Body of pancreas (tissue), 4 donors: ENCODE data around the gene WDFY4. TPM values are rescaled to one million over a fixed set of nuclear protein-coding genes. Genes with fewer than 3 reads are reported as not detected.

Experiments
- ATAC-seq: fragments of 150-250 bp; one replicate; pipeline ENCODE4 v1.9.1; 2016
- DNase-seq, 4 donors: peaks; one replicate each; pipeline ENCODE4 v3.0.0-alpha.2; 2019
- H3K27ac ChIP-seq, 4 donors: fragments of 200-600 bp; sonication (generic); 1 replicate in 3 of 4; 2 replicates in 1 of 4; pipeline versions ENCODE4 v1.5.1 to v1.6.1; 2016 to 2019; ENCODE audit warnings: mild to moderate bottlenecking in 1 of 4, mixed read lengths in 1 of 4, moderate library complexity in 1 of 4
- H3K27me3 ChIP-seq, 2 donors: fragments of 200-600 bp; sonication (generic); one replicate each; pipeline ENCODE4 v1.6.0; 2016; ENCODE audit warnings: mild to moderate bottlenecking in 1 of 2
- H3K36me3 ChIP-seq, 2 donors: fragments of 200-600 bp; sonication (generic); replicated peaks in 1 of 2; 2 replicates each; pipeline ENCODE4 v1.5.1; 2016; ENCODE audit warnings: low read depth in 2 of 2; ENCODE audit not compliant: insufficient read depth in 1 of 2
- H3K4me1 ChIP-seq: fragments of 200-600 bp; sonication (generic); one replicate; pipeline ENCODE4 v1.6.0; 2016
- H3K4me3 ChIP-seq, 2 donors: fragments of 200-600 bp; sonication (generic); 1 replicate in 1 of 2; 2 replicates in 1 of 2; pipeline ENCODE4 v1.5.1; 2016 to 2019
- H3K9me3 ChIP-seq, 3 donors: fragments of 200-600 bp; sonication (generic); 1 replicate in 2 of 3; 2 replicates in 1 of 3; pipeline ENCODE4 v1.5.1; 2016
- CTCF ChIP-seq, 7 experiments: fragments of 450-650 bp in 4 of 7; fragments of 200-600 bp in 3 of 7; sonication (generic) in 3 of 7; IDR thresholded peaks; one replicate each; pipeline ENCODE4 v1.5.1; 2016 to 2019; ENCODE audit warnings: antibody characterized with exemption in 7 of 7
- POLR2A ChIP-seq, 3 donors: fragments of 450-650 bp; IDR thresholded peaks; one replicate each; pipeline ENCODE4 v1.6.1; 2016; ENCODE audit warnings: antibody characterized with exemption in 3 of 3, mild to moderate bottlenecking in 2 of 3
- WGBS, 2 donors: methylation state at CpG; one replicate each; pipeline ENCODE4 v1.1.5; 2017; 5-methylcytosine and 5-hydroxymethylcytosine counted together
- intact Hi-C: fragments of 100-400 bp; cut with DNase I; formaldehyde crosslinking; loops from one replicate; pipeline ENCODE4 v1.15.1; 2023
- total RNA-seq, 2 donors: library from RNA; depleted of rRNA; stranded (reverse); fragments of >200 nt; gene quantifications; one replicate each; pipeline ENCODE4 v1.1.0, GENCODE V29; 2016

WDFY4 gene
- total RNA-seq, 2 donors from 2014 or later = 0.66 to 2.3 TPM

DNA sequence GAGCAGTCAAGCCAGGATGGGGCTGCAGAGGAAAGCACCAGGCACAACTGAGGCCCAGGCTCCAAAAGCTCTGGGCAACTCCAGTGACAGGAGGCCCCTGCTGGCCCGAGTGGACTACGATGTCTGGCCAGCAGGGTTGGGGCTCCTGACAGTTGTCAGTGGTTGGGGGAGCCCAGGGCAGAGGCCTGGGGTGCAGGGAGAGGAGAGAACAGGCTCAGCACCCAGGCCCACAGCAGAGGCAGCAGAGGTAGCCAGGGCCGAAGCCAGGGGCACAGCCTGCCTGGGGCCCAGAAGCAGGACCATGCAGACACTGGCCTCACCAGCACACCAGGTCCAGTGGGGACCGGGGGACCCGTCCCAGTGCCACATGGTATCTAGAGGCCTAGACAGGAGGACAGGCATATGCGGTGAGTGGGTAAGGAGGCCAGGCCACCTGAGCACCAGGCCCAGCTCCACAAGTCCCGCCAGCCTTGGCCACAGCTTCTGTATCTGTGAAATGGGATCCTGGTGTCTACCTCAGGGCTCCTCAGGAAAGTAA lies 301.0 kb downstream of the WDFY4 start:
- H3K27me3 ChIP-seq = no peaks in the 10 kb centered on the region
- ATAC-seq (no peak), DNase-seq (no peak)
- no peak overlapping the region for H3K4me3 ChIP-seq
- 65 to 75% methylated on average over 4 to 6 of the region's 7 CpGs for WGBS, 2 donors
- TF ChIP-seq CTCF (IDR thresholded peaks at IDR 0.05) (no peak), POLR2A (IDR thresholded peaks at IDR 0.05) (no peak)
- H3K4me1 ChIP-seq = no peaks in the 10 kb centered on the region
- H3K9me3 ChIP-seq = no peaks in the 10 kb centered on the region
- intact Hi-C loops = no loop called here
- H3K36me3 ChIP-seq = no peaks in the 10 kb centered on the region
- no peak overlapping the region for H3K27ac ChIP-seq

GRCh38 chr10:48990226-48990625 lies 305.6 kb downstream of the WDFY4 start:
- no peaks in the 10 kb centered on the region for H3K36me3 ChIP-seq
- intact Hi-C loops = no loop called here
- DNase-seq (no peak), ATAC-seq (no peak)
- no peak overlapping the region for H3K4me3 ChIP-seq
- no peaks in the 10 kb centered on the region for H3K9me3 ChIP-seq
- H3K4me1 ChIP-seq = no peaks in the 10 kb centered on the region
- 48 to 63% methylated on average over 1 of the region's 1 CpG for WGBS, 2 donors
- TF ChIP-seq CTCF (IDR thresholded peaks at IDR 0.05) (no peak), POLR2A (IDR thresholded peaks at IDR 0.05) (no peak)
- no peak overlapping the region for H3K27ac ChIP-seq
- H3K27me3 ChIP-seq = no peaks in the 10 kb centered on the region

- H3K27ac ChIP-seq = no peak overlapping the region
- WGBS, 2 donors = 53 to 65% methylated on average over 5 of the region's 5 CpGs
- no peaks in the 10 kb centered on the region for H3K27me3 ChIP-seq
- DNase-seq (no peak), ATAC-seq (no peak)
- intact Hi-C loops = no loop called here
- H3K9me3 ChIP-seq = no peaks in the 10 kb centered on the region
- no peak overlapping the region for H3K4me3 ChIP-seq
- TF ChIP-seq POLR2A (IDR thresholded peaks at IDR 0.05) = no peak
- TF ChIP-seq CTCF (IDR thresholded peaks at IDR 0.05) = no peak
- no peaks in the 10 kb centered on the region for H3K36me3 ChIP-seq
- H3K4me1 ChIP-seq = no peaks in the 10 kb centered on the region
Observed at GRCh38 chr10:48993627-48994026, 309.0 kb downstream of the WDFY4 start.

- WGBS, 2 donors = 42 to 43% methylated on average over 3 of the region's 3 CpGs
- no peak for TF ChIP-seq CTCF (IDR thresholded peaks at IDR 0.05)
- no peaks in the 10 kb centered on the region for H3K9me3 ChIP-seq
- no peaks in the 10 kb centered on the region for H3K27me3 ChIP-seq
- ATAC-seq = no peak
- no peak overlapping the region for H3K27ac ChIP-seq
- DNase-seq = no peak
- intact Hi-C loops = no loop called here
- H3K36me3 ChIP-seq = no peaks in the 10 kb centered on the region
- no peaks in the 10 kb centered on the region for H3K4me1 ChIP-seq
- no peak overlapping the region for H3K4me3 ChIP-seq
Observed at GRCh38 chr10:48996329-48996728, 311.7 kb downstream of the WDFY4 start.

- Histone ChIP-seq H3K4me1 (no peaks in the 10 kb centered on the region), H3K9me3 (no peaks in the 10 kb centered on the region), H3K36me3 (no peaks in the 10 kb centered on the region), H3K27ac (no peak overlapping the region), H3K27me3 (no peaks in the 10 kb centered on the region), H3K4me3 (no peak overlapping the region)
- ATAC-seq (no peak), DNase-seq (no peak)
- intact Hi-C loops = no loop called here
- WGBS, 2 donors = 73 to 74% methylated on average over 2 of the region's 2 CpGs
- TF ChIP-seq POLR2A (IDR thresholded peaks at IDR 0.05) (no peak), CTCF (IDR thresholded peaks at IDR 0.05) (no peak)
Observed at GRCh38 chr10:48999346-48999745, 314.7 kb downstream of the WDFY4 start.
